CD14-positive monocyte (primary cell): ENCODE data around the gene SERTAD2. TPM values are rescaled to one million over a fixed set of nuclear protein-coding genes. Genes with fewer than 3 reads are reported as not detected.

Source experiments
- DNase-seq, 3 donors: peaks; one replicate each; pipeline ENCODE4 v3.0.0-alpha.2; 2011 to 2022
- H2AFZ ChIP-seq: 2 replicates; pipeline ENCODE4 v1.6.0; 2012; ENCODE audit warnings: mild to moderate bottlenecking, low read depth, low read length, inconsistent platforms; ENCODE audit not compliant: insufficient read depth, poor library complexity, severe bottlenecking
- H3K27ac ChIP-seq, 2 donors: 1 replicate in 1 of 2; 2 replicates in 1 of 2; pipeline ENCODE4 v1.5.1; 2012 to 2013; ENCODE audit warnings: low read length in 2 of 2, control low read depth in 1 of 2, inconsistent platforms in 1 of 2, low read depth in 1 of 2, mild to moderate bottlenecking in 1 of 2
- H3K27me3 ChIP-seq, 2 donors: one replicate each; pipeline versions ENCODE4 v1.6.0 to v1.6.1; 2011 to 2013; ENCODE audit warnings: low read length in 2 of 2; ENCODE audit not compliant: control insufficient read depth in 2 of 2, insufficient read depth in 2 of 2
- H3K36me3 ChIP-seq, 2 donors: replicated peaks in 1 of 2; 1 replicate in 1 of 2; 2 replicates in 1 of 2; pipeline versions ENCODE4 v1.5.1 to v1.6.1; 2012 to 2013; ENCODE audit warnings: low read length in 2 of 2, control low read depth in 1 of 2, inconsistent platforms in 1 of 2, mild to moderate bottlenecking in 1 of 2; ENCODE audit not compliant: insufficient read depth in 2 of 2, control insufficient read depth in 1 of 2
- H3K4me1 ChIP-seq, 2 donors: 1 replicate in 1 of 2; 2 replicates in 1 of 2; pipeline versions ENCODE4 v1.5.1 to v1.6.1; 2012 to 2013; ENCODE audit warnings: low read length in 2 of 2, control low read depth in 1 of 2, inconsistent platforms in 1 of 2, mild to moderate bottlenecking in 1 of 2, moderate library complexity in 1 of 2; ENCODE audit not compliant: insufficient read depth in 2 of 2, control insufficient read depth in 1 of 2
- H3K4me2 ChIP-seq: replicated peaks from 2 replicates; pipeline ENCODE3; 2012; ENCODE audit warnings: low read length, moderate library complexity, mild to moderate bottlenecking; ENCODE audit not compliant: poor library complexity, severe bottlenecking; ENCODE audit errors: extremely low read depth
- H3K4me3 ChIP-seq, 3 experiments: fragments of 200-600 bp in 1 of 3; sonication (generic) in 1 of 3; replicated peaks in 1 of 3; 1 replicate in 2 of 3; 2 replicates in 1 of 3; pipeline ENCODE4 v1.5.1; 2011 to 2013; ENCODE audit warnings: low read length in 3 of 3, mild to moderate bottlenecking in 3 of 3, control low read depth in 2 of 3, low read depth in 2 of 3, inconsistent platforms in 1 of 3, moderate library complexity in 1 of 3
- H3K79me2 ChIP-seq: 2 replicates; pipeline ENCODE4 v1.6.0; 2012; ENCODE audit warnings: mild to moderate bottlenecking, control low read depth, inconsistent platforms, low read length, moderate library complexity; ENCODE audit not compliant: insufficient read depth
- H3K9ac ChIP-seq: 2 replicates; pipeline ENCODE4 v1.6.0; 2017; ENCODE audit warnings: low read length, mild to moderate bottlenecking; ENCODE audit not compliant: insufficient read depth, poor library complexity, severe bottlenecking
- H3K9me3 ChIP-seq, 2 donors: replicated peaks in 1 of 2; 1 replicate in 1 of 2; 2 replicates in 1 of 2; pipeline versions ENCODE4 v1.5.1 to v1.6.1; 2012 to 2013; ENCODE audit warnings: low read length in 2 of 2, control low read depth in 1 of 2; ENCODE audit not compliant: control insufficient read depth in 1 of 2, insufficient read depth in 1 of 2
- H4K20me1 ChIP-seq: 2 replicates; pipeline ENCODE4 v1.6.0; 2012; ENCODE audit warnings: mild to moderate bottlenecking, low read length, control low read depth, moderate library complexity; ENCODE audit not compliant: insufficient read depth
- H3K27ac Mint-ChIP-seq, 7 donors: one replicate each; pipeline ENCODE4 v1.8.0; 2020; ENCODE audit warnings: mild to moderate bottlenecking in 7 of 7, mixed read lengths in 7 of 7, moderate library complexity in 6 of 7, inconsistent platforms in 2 of 7
- H3K27me3 Mint-ChIP-seq, 3 donors: one replicate each; pipeline ENCODE4 v1.8.0; 2021 to 2022; ENCODE audit warnings: low read depth in 3 of 3, mild to moderate bottlenecking in 3 of 3, mixed read lengths in 3 of 3, moderate library complexity in 3 of 3, inconsistent platforms in 1 of 3
- H3K36me3 Mint-ChIP-seq, 2 donors: one replicate each; pipeline ENCODE4 v1.8.0; 2020; ENCODE audit warnings: mixed read lengths in 2 of 2, inconsistent platforms in 1 of 2, mild to moderate bottlenecking in 1 of 2
- H3K4me1 Mint-ChIP-seq: one replicate; pipeline ENCODE4 v1.8.0; 2020; ENCODE audit warnings: mild to moderate bottlenecking, mixed read lengths
- H3K4me3 Mint-ChIP-seq, 2 donors: one replicate each; pipeline ENCODE4 v1.8.0; 2020; ENCODE audit warnings: mild to moderate bottlenecking in 2 of 2, mixed read lengths in 2 of 2, moderate library complexity in 1 of 2
- H3K9me3 Mint-ChIP-seq, 7 donors: one replicate each; pipeline ENCODE4 v1.8.0; 2020 to 2022; ENCODE audit warnings: mixed read lengths in 7 of 7, mild to moderate bottlenecking in 6 of 7, moderate library complexity in 6 of 7, inconsistent platforms in 2 of 7
- CTCF ChIP-seq: fragments of 200-600 bp; IDR thresholded peaks from one replicate; pipeline ENCODE4 v1.8.0; 2022; ENCODE audit warnings: antibody characterized with exemption, mild to moderate bottlenecking
- WGBS: methylation state at CpG from one replicate; pipeline ENCODE4 v1.1.5; 2013; ENCODE audit warnings: missing lambda C conversion rate; ENCODE audit not compliant: insufficient coverage; 5-methylcytosine and 5-hydroxymethylcytosine counted together
- intact Hi-C, 2 donors: fragments of 100-400 bp; cut with micrococcal nuclease; formaldehyde crosslinking; loops; one replicate each; pipeline versions ENCODE4 v1.15.0 to v1.15.1; 2023
- polyA plus RNA-seq, 3 donors: library from polyadenylated mRNA; depleted of rRNA in 1 of 3; unstranded in 2 of 3; stranded (reverse) in 1 of 3; fragments of 300-500 nt in 2 of 3; fragments of >200 nt in 1 of 3; fragmentation: Illumina TruSeq in 2 of 3; gene quantifications; 1 replicate in 2 of 3; 2 replicates in 1 of 3; pipeline ENCODE4 v1.2.3, GENCODE V29; 2012 to 2021

SERTAD2 gene
- polyA plus RNA-seq, 3 donors, result 8.5 to 68.7 (median 8.8) TPM

- no peaks in the 10 kb centered on the region for H4K20me1 ChIP-seq
- H3K4me1 ChIP-seq, result peaks cover 0 to 4% of the 10 kb centered on the region in 2 donors
- no peaks in the 10 kb centered on the region for H3K36me3 Mint-ChIP-seq
- H2AFZ ChIP-seq, result no peak overlapping the region
- intact Hi-C loops, result no loop called here
- no CpG with 5 or more reads among the region's 6 CpGs for WGBS
- no peak overlapping the region for H3K4me3 ChIP-seq
- H3K9me3 ChIP-seq, result no peaks in the 10 kb centered on the region
- H3K9me3 Mint-ChIP-seq, result peaks cover 0 to 2% (median 0%) of the 10 kb centered on the region in 7 donors
- no peak overlapping the region for H3K27ac ChIP-seq
- no peak overlapping the region for H3K27ac Mint-ChIP-seq
- no peak for DNase-seq
- H3K36me3 ChIP-seq, result no peaks in the 10 kb centered on the region
- H3K27me3 Mint-ChIP-seq, result peaks cover 1 to 4% (median 3%) of the 10 kb centered on the region in 3 donors
- TF ChIP-seq CTCF, result no peak
- H3K9ac ChIP-seq, result no peak overlapping the region
- H3K4me2 ChIP-seq, result no peak overlapping the region
- peaks cover 8% of the 10 kb centered on the region for H3K4me1 Mint-ChIP-seq
- H3K4me3 Mint-ChIP-seq, result no peak overlapping the region
- no peaks in the 10 kb centered on the region for H3K27me3 ChIP-seq
- no peaks in the 10 kb centered on the region for H3K79me2 ChIP-seq
Observed at GRCh38 chr2:64615192-64615763, 38.4 kb downstream of the SERTAD2 start.

- Histone ChIP-seq H3K27me3 (no peaks in the 10 kb centered on the region), H3K4me1 (peaks cover 13 to 19% of the 10 kb centered on the region in 2 donors), H3K9ac (no peak overlapping the region), H3K9me3 (no peaks in the 10 kb centered on the region), H3K79me2 (no peaks in the 10 kb centered on the region), H3K36me3 (no peaks in the 10 kb centered on the region), H3K4me3 (no peak overlapping the region), H2AFZ (no peak overlapping the region), H3K27ac (no peak overlapping the region), H4K20me1 (no peaks in the 10 kb centered on the region), H3K4me2 (no peak overlapping the region)
- H3K4me3 Mint-ChIP-seq, result no peak overlapping the region
- peaks cover 3 to 4% (median 3%) of the 10 kb centered on the region in 3 donors for H3K27me3 Mint-ChIP-seq
- intact Hi-C loops, result no loop called here
- no peak for TF ChIP-seq CTCF
- peaks cover 0 to 2% (median 0%) of the 10 kb centered on the region in 7 donors for H3K9me3 Mint-ChIP-seq
- peaks cover 19% of the 10 kb centered on the region for H3K4me1 Mint-ChIP-seq
- no peak for DNase-seq
- no peak overlapping the region for H3K27ac Mint-ChIP-seq
- no CpG with 5 or more reads among the region's 7 CpGs for WGBS
- H3K36me3 Mint-ChIP-seq, result no peaks in the 10 kb centered on the region
Observed at GRCh38 chr2:64613276-64613675, 40.4 kb downstream of the SERTAD2 start.
